A549 (cell line): Measurements from ENCODE around the gene DVL1. TPM values are rescaled to one million over a fixed set of nuclear protein-coding genes. Genes with fewer than 3 reads are reported as not detected.

Experiments
- ATAC-seq, 2 experiments: fragments of 200-7000 bp in 1 of 2; fragments of >200 bp in 1 of 2; cut with Nextera tagmentation in 1 of 2; cut with Tn5 transposase in 1 of 2; 3 replicates each; pipeline versions ENCODE4 v1.8.0 to v1.9.1; 2018 to 2020; ENCODE audit warnings: mild to moderate bottlenecking in 1 of 2, moderate library complexity in 1 of 2
- CTCF ChIA-PET: fragments of 300-600 bp; sonication (Branson Sonifier 250); formaldehyde crosslinking; extraction: SDS; loops from one replicate; lab custom pipeline; 2021; ENCODE audit warnings: antibody characterized with exemption, inconsistent platforms; lab: Yijun Ruan, JAX
- POLR2A ChIA-PET: fragments of 350-600 bp; formaldehyde crosslinking; extraction: SDS; loops from one replicate; lab custom pipeline; 2021; ENCODE audit warnings: antibody characterized with exemption, inconsistent platforms; lab: Yijun Ruan, JAX
- DNase-seq, 2 experiments: peaks; one replicate each; pipeline versions ENCODE4 v3.0.0 to v3.0.0-alpha.2; 2011 to 2016; ENCODE audit warnings: low read depth in 1 of 2, low spot score in 1 of 2
- FAIRE-seq: peaks from 2 replicates; lab custom pipeline; 2011; peaks lifted over from hg19 to GRCh38; lab: Jason Lieb, UNC
- H3K27ac ChIP-seq, 2 experiments: fragments of >200 bp; sonication (Bioruptor Twin); formaldehyde crosslinking; 3 replicates each; pipeline ENCODE4 v1.5.1; 2016 to 2017
- H3K4me1 ChIP-seq: fragments of >200 bp; sonication (Bioruptor Twin); formaldehyde crosslinking; 3 replicates; pipeline ENCODE4 v1.6.1; 2016
- H3K4me2 ChIP-seq: fragments of >200 bp; sonication (Bioruptor Twin); formaldehyde crosslinking; 3 replicates; pipeline ENCODE4 v1.6.1; 2016
- H3K4me3 ChIP-seq: fragments of >200 bp; sonication (Bioruptor Twin); formaldehyde crosslinking; 3 replicates; pipeline ENCODE4 v1.5.1; 2016
- H3K9me3 ChIP-seq: fragments of >200 bp; sonication (Bioruptor Twin); formaldehyde crosslinking; 3 replicates; pipeline ENCODE4 v1.6.1; 2016
- ATOH8 ChIP-seq: fragments of 250-450 bp; sonication (Bioruptor Pico); IDR thresholded peaks from 2 replicates; pipeline ENCODE4 v1.5.0; 2020; ENCODE audit warnings: low read depth, mild to moderate bottlenecking, moderate library complexity
- BCL3 ChIP-seq: fragments of >200 bp; sonication (Bioruptor Twin); formaldehyde crosslinking; IDR thresholded peaks from 3 replicates; pipeline ENCODE4 v1.6.1; 2016
- CBX2 ChIP-seq: fragments of 200-600 bp; sonication (generic); IDR thresholded peaks from 2 replicates; pipeline ENCODE4 v1.6.1; 2016; ENCODE audit warnings: low read depth, mild to moderate bottlenecking, borderline replicate concordance
- CHD2 ChIP-seq: fragments of 150-350 bp; IDR thresholded peaks from 2 replicates; pipeline ENCODE4 v1.6.1; 2014; ENCODE audit warnings: low read length; ENCODE audit not compliant: partially characterized antibody
- EHMT2 ChIP-seq: fragments of 200-600 bp; sonication (generic); IDR thresholded peaks from 2 replicates; pipeline ENCODE4 v1.6.1; 2016; ENCODE audit warnings: antibody characterized with exemption, low read depth, mild to moderate bottlenecking, moderate library complexity
- EP300 ChIP-seq, 2 experiments: fragments of >200 bp; sonication (Bioruptor Twin); formaldehyde crosslinking; IDR thresholded peaks; 2 replicates in 1 of 2; 3 replicates in 1 of 2; pipeline ENCODE4 v1.6.1; 2016 to 2017
- ESRRA ChIP-seq: fragments of 150-350 bp; IDR thresholded peaks from 2 replicates; pipeline ENCODE4 v1.6.1; 2014; ENCODE audit warnings: mild to moderate bottlenecking, low read length, borderline replicate concordance
- HDAC2 ChIP-seq: fragments of 200-600 bp; sonication (generic); IDR thresholded peaks from 2 replicates; pipeline ENCODE4 v1.6.1; 2016
- HES2 ChIP-seq: fragments of >200 bp; sonication (Bioruptor Twin); formaldehyde crosslinking; IDR thresholded peaks from 2 replicates; pipeline ENCODE4 v1.6.1; 2016
- HMGXB4 ChIP-seq: fragments of 250-450 bp; sonication (Bioruptor Pico); IDR thresholded peaks from 2 replicates; pipeline ENCODE4 v1.5.0; 2021; ENCODE audit warnings: mild to moderate bottlenecking, moderate library complexity, borderline replicate concordance
- HOXA7 ChIP-seq: fragments of 250-450 bp; sonication (Bioruptor Pico); IDR thresholded peaks from 2 replicates; pipeline ENCODE4 v1.5.0; 2020; ENCODE audit warnings: mild to moderate bottlenecking, moderate library complexity
- JUN ChIP-seq, 2 experiments: fragments of >200 bp; sonication (Bioruptor Twin); formaldehyde crosslinking; IDR thresholded peaks; 2 replicates in 1 of 2; 3 replicates in 1 of 2; pipeline ENCODE4 v1.6.1; 2016 to 2017
- JUNB ChIP-seq: fragments of >200 bp; sonication (Bioruptor Twin); formaldehyde crosslinking; IDR thresholded peaks from 2 replicates; pipeline ENCODE4 v1.6.1; 2016
- MAFK ChIP-seq: fragments of 450-650 bp; IDR thresholded peaks from 2 replicates; pipeline ENCODE4 v1.6.1; 2014; ENCODE audit not compliant: partially characterized antibody
- MAZ ChIP-seq: fragments of 150-350 bp; IDR thresholded peaks from 2 replicates; pipeline ENCODE4 v1.6.1; 2014; ENCODE audit warnings: antibody characterized with exemption, low read depth, low read length, borderline replicate concordance
- NFE2L2 ChIP-seq: fragments of 150-350 bp; conservative IDR thresholded peaks from 2 replicates; pipeline ENCODE4 v1.6.1; 2014; ENCODE audit warnings: low read length
- PBX3 ChIP-seq: IDR thresholded peaks from 2 replicates; pipeline ENCODE4 v1.6.1; 2012
- RAD21 ChIP-seq, 2 experiments: fragments of >200 bp in 1 of 2; sonication (Bioruptor Twin) in 1 of 2; formaldehyde crosslinking in 1 of 2; IDR thresholded peaks in 1 of 2; conservative IDR thresholded peaks in 1 of 2; 2 replicates in 1 of 2; 3 replicates in 1 of 2; pipeline ENCODE4 v1.6.1; 2012 to 2018; ENCODE audit warnings: inconsistent platforms in 1 of 2
- RARB ChIP-seq: fragments of 250-450 bp; sonication (Bioruptor Pico); IDR thresholded peaks from 2 replicates; pipeline ENCODE4 v1.8.0; 2021; ENCODE audit warnings: mild to moderate bottlenecking, moderate library complexity
- RNF2 ChIP-seq: fragments of 200-600 bp; sonication (generic); IDR thresholded peaks from 2 replicates; pipeline ENCODE4 v1.6.1; 2016; ENCODE audit warnings: low read depth, mild to moderate bottlenecking, antibody characterized with exemption, moderate library complexity, borderline replicate concordance
- SMC3 ChIP-seq: fragments of >200 bp; sonication (Bioruptor Twin); formaldehyde crosslinking; IDR thresholded peaks from 3 replicates; pipeline ENCODE4 v1.6.1; 2018; ENCODE audit warnings: inconsistent platforms
- USF2 ChIP-seq: fragments of 450-650 bp; IDR thresholded peaks from 2 replicates; pipeline ENCODE4 v1.6.1; 2014; ENCODE audit warnings: antibody characterized with exemption
- WGBS: methylation state at CpG from one replicate; pipeline ENCODE4 v1.1.6; 2017; ENCODE audit errors: missing lambda C conversion rate; 5-methylcytosine and 5-hydroxymethylcytosine counted together
- polyA plus RNA-seq, 4 experiments: library from polyadenylated mRNA; depleted of rRNA in 3 of 4; stranded (reverse); fragments of >200 nt; fragmentation: RNase III in 1 of 4; extraction: RNeasy Plus Mini Kit Qiagen cat#74134 plus additional on column Dnase treatment in 1 of 4; gene quantifications; 2 replicates in 3 of 4; 3 replicates in 1 of 4; pipeline ENCODE4 v1.2.3, GENCODE V29; 2011 to 2017

DVL1 gene
- polyA plus RNA-seq, 2 of the 4 experiments (the other 2 are of a cell fraction), result 12.1 to 48.3 TPM

- TF ChIP-seq MAZ (no peak), MAFK (no peak), HES2 (no peak), ESRRA (no peak), NFE2L2 (no peak)
- TF ChIP-seq, all 56 proteins: peak for 0
Observed at GRCh38 chr1:1324084-1324523, 25.1 kb downstream of the DVL1 start (continued).

- peak overlapping the region; percentile 61 for H3K4me2 ChIP-seq
- POLR2A ChIA-PET, result no interaction called here
- H3K4me1 ChIP-seq, result peaks cover 20% of the 10 kb centered on the region
- ATAC-seq, result no peak
- no peak for DNase-seq
- CTCF ChIA-PET, result interaction anchor here (1.0 kb wide), 1 partner anchor 303 kb away, joined by 3 read pairs; the partner anchor contains the start of gene AGRN
- no peak for FAIRE-seq
- TF ChIP-seq HMGXB4 (CRISPR knock-in tag) (no peak), JUN (IDR thresholded peaks at IDR 0.05) (no peak), EP300 (IDR thresholded peaks at IDR 0.05) (no peak), RARB (no peak), PBX3 (no peak), USF2 (no peak), EHMT2 (no peak), HDAC2 (no peak), HOXA7 (CRISPR knock-in tag) (no peak), JUNB (no peak), CHD2 (no peak), BCL3 (no peak), RNF2 (no peak), RAD21 (conservative IDR thresholded peaks at IDR 0.05 in 1 of 2, IDR thresholded peaks at IDR 0.05 in 1 of 2) (no peak), ATOH8 (no peak), CBX2 (no peak), SMC3 (no peak)
- H3K27ac ChIP-seq, result no peak overlapping the region
- no peaks in the 10 kb centered on the region for H3K9me3 ChIP-seq
- WGBS, result 87% methylated on average over 2 of the region's 10 CpGs
- no peak overlapping the region for H3K4me3 ChIP-seq
Observed at GRCh38 chr1:1322952-1323351, 26.3 kb downstream of the DVL1 start.
